OCI-LY7 (cell line): ENCODE data around the gene AKAP12.

ENCODE experiments used
- CTCF ChIP-seq: fragments of 200-600 bp; sonication (generic); conservative IDR thresholded peaks from 2 replicates; pipeline ENCODE4 v1.5.1; 2014; ENCODE audit warnings: mild to moderate bottlenecking, antibody characterized with exemption, low read length, moderate library complexity, mixed read lengths
- EZH2phosphoT487 ChIP-seq: fragments of 200-600 bp; sonication (generic); IDR thresholded peaks from 2 replicates; pipeline ENCODE4 v1.6.1; 2018; ENCODE audit warnings: low read depth, borderline replicate concordance, mild to moderate bottlenecking, mixed run types, antibody characterized with exemption, low read length, moderate library complexity, mixed read lengths

GRCh38 chr6:151229401-151230276 is 10.1 kb upstream of the AKAP12 start:
- TF ChIP-seq CTCF, result no peak
- TF ChIP-seq EZH2phosphoT487, result no peak
